ENCODE results near the gene ATP8A2.
"Not testable (repeated sequence)": the region's sequence is repeated elsewhere in the genome, so short reads cannot be mapped to it uniquely, and the experiment has no call there.

The ATP8A2 gene

DNA sequence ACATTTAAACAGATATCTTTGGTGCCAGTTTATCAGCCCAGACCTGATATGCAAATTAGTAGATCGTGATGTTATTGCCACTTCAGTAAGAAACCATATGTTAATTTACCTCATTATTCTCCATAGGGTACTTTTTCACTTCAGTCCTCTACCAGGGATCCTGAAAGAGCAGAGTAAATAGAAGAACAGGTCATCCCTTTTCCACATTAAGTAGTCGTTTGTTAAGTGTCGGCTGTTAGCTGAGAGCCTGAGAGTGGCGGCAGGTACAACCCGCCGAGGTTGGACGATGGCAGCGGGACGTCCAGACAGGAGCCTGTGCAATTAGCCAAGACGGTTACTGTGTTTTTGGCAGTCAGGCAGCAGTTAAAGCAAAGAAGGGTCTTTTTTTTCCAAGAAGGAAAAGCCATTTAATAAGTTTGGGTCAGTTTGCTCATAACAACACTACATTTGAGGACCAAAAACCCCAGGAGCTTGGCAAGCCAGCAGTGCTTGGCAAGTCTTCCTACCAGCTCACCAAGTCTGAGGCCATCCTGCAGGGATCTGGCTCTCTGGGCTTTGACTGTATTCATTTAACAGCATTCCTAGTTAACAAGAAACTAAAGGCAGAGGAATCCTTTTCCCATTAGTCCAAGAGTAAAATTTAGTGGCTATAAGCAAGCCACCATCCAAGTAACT, 448.2 kb downstream of the ATP8A2 start:
- no peak for TF ChIP-seq CTCF (conservative IDR thresholded peaks at IDR 0.05; ENCODE audit: control insufficient read depth, insufficient read depth, low read depth, low read length)
- DNase-seq (ENCODE audit: low read depth), result no peak
- H3K4me3 ChIP-seq (ENCODE audit: control insufficient read depth, low read depth, low read length), result no peak overlapping the region

DNA sequence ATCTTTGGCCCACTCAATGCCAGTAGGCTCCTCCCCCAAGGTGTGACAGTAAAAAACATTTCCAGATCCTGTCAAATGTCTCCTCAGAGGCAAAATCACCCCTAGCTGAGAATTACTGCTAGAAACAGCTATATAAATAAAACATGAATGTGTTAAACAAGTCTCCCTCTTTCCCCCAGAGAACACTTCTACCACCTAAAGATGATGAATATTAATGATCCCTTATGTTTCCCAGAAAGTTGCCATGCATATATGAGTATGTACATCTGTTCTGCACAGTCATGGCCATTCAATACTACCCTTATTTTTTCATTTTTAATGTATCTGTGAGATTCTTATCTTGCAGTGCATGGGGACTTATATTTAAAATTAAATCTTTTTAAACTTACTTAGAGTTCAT, 450.0 kb downstream of the ATP8A2 start:
- no peak overlapping the region for H3K4me3 ChIP-seq (ENCODE audit: control insufficient read depth, low read depth, low read length)
- DNase-seq (ENCODE audit: low read depth), result no peak
- TF ChIP-seq CTCF (conservative IDR thresholded peaks at IDR 0.05; ENCODE audit: control insufficient read depth, insufficient read depth, low read depth, low read length), result no peak

GRCh38 chr13:25827221-25827620, 455.4 kb downstream of the ATP8A2 start:
- H3K4me3 ChIP-seq (ENCODE audit: control insufficient read depth, low read depth, low read length); DNase-seq (ENCODE audit: low read depth): not testable (repeated sequence)

GRCh38 chr13:25827831-25828465, 456.2 kb downstream of the ATP8A2 start:
- DNase-seq (ENCODE audit: low read depth), result no peak
- H3K4me3 ChIP-seq (ENCODE audit: control insufficient read depth, low read depth, low read length), result no peak overlapping the region
- no peak for TF ChIP-seq CTCF (conservative IDR thresholded peaks at IDR 0.05; ENCODE audit: control insufficient read depth, insufficient read depth, low read depth, low read length)

DNA sequence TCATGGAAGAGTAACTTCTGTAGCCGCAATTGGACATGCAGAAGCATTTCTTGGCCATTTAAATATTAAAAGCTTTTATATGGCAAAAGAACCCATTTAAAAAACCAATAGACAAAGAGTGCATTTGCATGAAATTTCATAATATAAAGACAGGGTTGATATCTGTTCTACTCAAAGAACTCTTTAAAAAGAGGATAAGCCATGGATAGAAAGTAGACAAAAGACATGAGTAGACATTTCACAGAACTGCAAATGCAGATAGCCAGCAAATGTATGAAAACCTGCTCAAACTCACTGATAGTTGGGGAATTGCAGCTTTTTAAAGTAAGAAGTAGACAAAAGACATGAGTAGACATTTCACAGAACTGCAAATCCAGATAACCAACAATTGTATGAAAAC, 462.0 kb downstream of the ATP8A2 start:
- DNase-seq (ENCODE audit: low read depth), result no peak
- no peak for TF ChIP-seq CTCF (conservative IDR thresholded peaks at IDR 0.05; ENCODE audit: control insufficient read depth, insufficient read depth, low read depth, low read length)
- no peak overlapping the region for H3K4me3 ChIP-seq (ENCODE audit: control insufficient read depth, low read depth, low read length)

DNA sequence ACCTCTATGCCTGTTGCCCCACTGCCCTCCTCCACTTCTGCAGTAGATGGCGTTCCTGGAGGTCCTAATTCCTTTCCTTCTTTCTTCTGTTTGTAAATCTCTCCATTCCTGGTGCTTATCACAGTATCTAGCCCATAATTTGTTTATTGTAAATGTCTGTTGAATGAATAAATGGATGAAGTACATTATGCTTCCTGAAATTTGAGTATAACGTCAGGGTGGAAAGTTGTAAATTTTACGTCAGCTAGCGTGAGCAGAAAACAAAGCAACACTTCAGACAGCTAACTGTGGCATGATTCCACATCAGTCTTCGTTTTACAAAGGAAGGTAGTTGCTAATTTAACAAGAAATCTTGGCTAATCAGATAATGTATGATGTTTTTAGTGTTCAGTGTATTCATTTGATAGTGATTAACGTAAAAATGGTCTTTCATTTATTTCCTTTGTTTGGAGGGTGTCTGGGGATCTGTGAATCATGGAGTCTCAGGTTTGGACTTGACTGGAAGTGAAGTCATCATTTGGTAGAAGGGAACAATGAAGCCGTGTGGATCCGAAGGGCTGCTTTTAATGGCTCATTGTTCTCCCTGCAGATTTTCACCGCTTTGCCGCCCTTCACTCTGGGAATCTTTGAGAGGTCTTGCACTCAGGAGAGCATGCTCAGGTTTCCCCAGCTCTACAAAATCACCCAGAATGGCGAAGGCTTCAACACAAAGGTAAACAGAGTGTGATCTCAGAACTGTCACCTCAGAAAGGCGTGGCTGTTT, 465.0 kb downstream of the ATP8A2 start:
- no peak overlapping the region for H3K4me3 ChIP-seq (ENCODE audit: control insufficient read depth, low read depth, low read length)
- no peak for TF ChIP-seq CTCF (conservative IDR thresholded peaks at IDR 0.05; ENCODE audit: control insufficient read depth, insufficient read depth, low read depth, low read length)
- no peak for DNase-seq (ENCODE audit: low read depth)

DNA sequence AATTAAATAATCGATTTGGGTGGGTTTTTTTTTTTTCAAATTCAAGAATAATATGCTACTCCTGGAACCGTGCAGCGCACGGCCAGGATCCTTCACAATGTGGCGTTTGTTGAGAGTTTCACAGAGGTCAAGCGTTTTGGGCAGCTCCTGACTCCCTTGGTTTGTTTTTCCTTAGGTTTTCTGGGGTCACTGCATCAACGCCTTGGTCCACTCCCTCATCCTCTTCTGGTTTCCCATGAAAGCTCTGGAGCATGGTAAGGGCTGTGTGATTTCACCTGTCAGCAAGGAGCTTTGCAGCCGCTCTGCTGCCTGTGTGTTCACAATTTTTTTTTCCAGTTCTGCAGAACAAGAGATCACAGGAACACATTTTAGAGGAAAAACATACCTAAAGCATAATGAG, 467.6 kb downstream of the ATP8A2 start:
- no peak for DNase-seq (ENCODE audit: low read depth)

More for the DNA sequence above, 467.6 kb downstream of the ATP8A2 start:
- TF ChIP-seq CTCF (conservative IDR thresholded peaks at IDR 0.05; ENCODE audit: control insufficient read depth, insufficient read depth, low read depth, low read length), result no peak
- H3K4me3 ChIP-seq (ENCODE audit: control insufficient read depth, low read depth, low read length), result no peak overlapping the region
